Right lung (tissue), 10 donors: ENCODE data around the gene PFKFB2. TPM values are rescaled to one million over a fixed set of nuclear protein-coding genes. Genes with fewer than 3 reads are reported as not detected.

ENCODE experiments used
- DNase-seq, 2 donors: peaks; one replicate each; pipeline ENCODE4 v3.0.0-alpha.2; 2013
- long read RNA-seq, 8 donors: transcript quantifications; one replicate each; lab custom pipeline, GENCODE V29; 2026
- polyA plus RNA-seq, 5 donors: library from polyadenylated mRNA; unstranded; fragments of 120-200 nt; gene quantifications; one replicate each; pipeline versions ENCODE4 v1.2.1 to v1.2.3, GENCODE V29; 2013; ENCODE audit warnings: inconsistent platforms in 1 of 5, low replicate concordance in 1 of 5; ENCODE audit not compliant: insufficient read length in 5 of 5, insufficient read depth in 1 of 5

Gene PFKFB2
- polyA plus RNA-seq: 10 to 100 TPM; 12.6 to 18.4 (median 14.6) TPM
- long read RNA-seq, donor 1: 0 reads
- long read RNA-seq, donor 2: 0 reads
- long read RNA-seq, donor 3: 0 reads
- long read RNA-seq, donor 4, full-length matches to known transcripts: 1 of 1 reads
- long read RNA-seq, donor 4, partial matches to known transcripts: 0 of 1 reads
- long read RNA-seq, donor 4, other reads (novel, unspliced or antisense): 0 of 1 reads
- long read RNA-seq, donor 5: 0 reads
- long read RNA-seq, donor 6, partial matches to known transcripts: 5 of 5 reads
- long read RNA-seq, donor 6, other reads (novel, unspliced or antisense): 0 of 5 reads
- long read RNA-seq, donor 7, full-length matches to known transcripts: 3 of 3 reads
- long read RNA-seq, donor 7, partial matches to known transcripts: 0 of 3 reads
- long read RNA-seq, donor 7, other reads (novel, unspliced or antisense): 0 of 3 reads
- long read RNA-seq, donor 8, full-length matches to known transcripts: 1 of 1 reads
- long read RNA-seq, donor 8, partial matches to known transcripts: 0 of 1 reads
- long read RNA-seq, donor 8, other reads (novel, unspliced or antisense): 0 of 1 reads

GRCh38 chr1:207052911-207053769 lies at the start of gene PFKFB2:
PFKFB2 (plus strand) TSS chr1:207053275; CDS start chr1:207054718, 1,443 bp downstream.
- peak; percentile 92 for DNase-seq

GRCh38 chr1:207004931-207005830 lies 47.9 kb upstream of the PFKFB2 start:
- no peak for DNase-seq

GRCh38 chr1:207006083-207006482 lies 47.0 kb upstream of the PFKFB2 start:
- DNase-seq: no peak

GRCh38 chr1:207006914-207007313 lies 46.2 kb upstream of the PFKFB2 start:
- DNase-seq: no peak

GRCh38 chr1:207007352-207008033 lies 45.6 kb upstream of the PFKFB2 start:
- no peak for DNase-seq

- DNase-seq: no peak
These were observed 43.8 kb upstream of the PFKFB2 start for GRCh38 chr1:207009182-207009850.

GRCh38 chr1:207009945-207010344 lies 43.1 kb upstream of the PFKFB2 start:
- DNase-seq: no peak

- DNase-seq: no peak
These were observed 42.3 kb upstream of the PFKFB2 start for GRCh38 chr1:207010726-207011125.

GRCh38 chr1:207013321-207014085 lies 39.6 kb upstream of the PFKFB2 start:
- no peak for DNase-seq

GRCh38 chr1:207014728-207015127 lies 38.3 kb upstream of the PFKFB2 start:
- DNase-seq: no peak

GRCh38 chr1:207015791-207016190 lies 37.3 kb upstream of the PFKFB2 start:
- no peak for DNase-seq

- no peak for DNase-seq
These were observed 35.2 kb upstream of the PFKFB2 start for GRCh38 chr1:207017615-207018559.

GRCh38 chr1:207018707-207019106 lies 34.4 kb upstream of the PFKFB2 start:
- no peak for DNase-seq

- DNase-seq: no peak
These were observed 33.9 kb upstream of the PFKFB2 start for GRCh38 chr1:207019161-207019560.

GRCh38 chr1:207019661-207020060 lies 33.4 kb upstream of the PFKFB2 start:
- no peak for DNase-seq

GRCh38 chr1:207020065-207020708 lies 32.9 kb upstream of the PFKFB2 start:
- no peak for DNase-seq

- DNase-seq: no peak
These were observed 32.4 kb upstream of the PFKFB2 start for GRCh38 chr1:207020709-207021107.
